Glutamatergic neuron (in vitro differentiated cells): ENCODE measurements around the gene SLC38A10. TPM values are rescaled to one million over a fixed set of nuclear protein-coding genes. Genes with fewer than 3 reads are reported as not detected.

Experiments
- DNase-seq: peaks from one replicate; pipeline ENCODE4 v3.0.0; 2022
- H3K27ac Mint-ChIP-seq: one replicate; pipeline ENCODE4 v1.8.0; 2020; ENCODE audit warnings: mild to moderate bottlenecking, mixed read lengths, inconsistent platforms; ENCODE audit not compliant: unreplicated experiment
- H3K27me3 Mint-ChIP-seq: one replicate; pipeline ENCODE4 v1.8.0; 2020; ENCODE audit warnings: mild to moderate bottlenecking, moderate library complexity, mixed read lengths, inconsistent platforms; ENCODE audit not compliant: unreplicated experiment
- H3K36me3 Mint-ChIP-seq: one replicate; pipeline ENCODE4 v1.8.0; 2020; ENCODE audit warnings: mild to moderate bottlenecking, mixed read lengths, inconsistent platforms; ENCODE audit not compliant: unreplicated experiment
- H3K4me1 Mint-ChIP-seq: one replicate; pipeline ENCODE4 v1.8.0; 2020; ENCODE audit warnings: mild to moderate bottlenecking, low read depth, mixed read lengths, inconsistent platforms; ENCODE audit not compliant: unreplicated experiment
- H3K4me3 Mint-ChIP-seq: one replicate; pipeline ENCODE4 v1.8.0; 2020; ENCODE audit warnings: mild to moderate bottlenecking, mixed read lengths, inconsistent platforms; ENCODE audit not compliant: unreplicated experiment
- H3K9me3 Mint-ChIP-seq: one replicate; pipeline ENCODE4 v1.8.0; 2020; ENCODE audit warnings: mild to moderate bottlenecking, moderate library complexity, mixed read lengths, inconsistent platforms; ENCODE audit not compliant: unreplicated experiment
- total RNA-seq: library from RNA; stranded (reverse); fragmentation: NEBNext Ultra II Directional; extraction: Animal tissue kit (Norgen Biotek cat#: 25700); gene quantifications from one replicate; pipeline ENCODE4 v1.2.1, GENCODE V29; 2021; ENCODE audit not compliant: unreplicated experiment
- TF ChIP-seq, protein P1 (sequence below): fragments of 200-600 bp; sonication (generic); IDR thresholded peaks from one replicate; pipeline ENCODE4 v1.5.0; 2021; ENCODE audit not compliant: partially characterized antibody, unreplicated experiment

SLC38A10 gene
- total RNA-seq, 1 donor from 2014 or later: 92.4 TPM

DNA sequence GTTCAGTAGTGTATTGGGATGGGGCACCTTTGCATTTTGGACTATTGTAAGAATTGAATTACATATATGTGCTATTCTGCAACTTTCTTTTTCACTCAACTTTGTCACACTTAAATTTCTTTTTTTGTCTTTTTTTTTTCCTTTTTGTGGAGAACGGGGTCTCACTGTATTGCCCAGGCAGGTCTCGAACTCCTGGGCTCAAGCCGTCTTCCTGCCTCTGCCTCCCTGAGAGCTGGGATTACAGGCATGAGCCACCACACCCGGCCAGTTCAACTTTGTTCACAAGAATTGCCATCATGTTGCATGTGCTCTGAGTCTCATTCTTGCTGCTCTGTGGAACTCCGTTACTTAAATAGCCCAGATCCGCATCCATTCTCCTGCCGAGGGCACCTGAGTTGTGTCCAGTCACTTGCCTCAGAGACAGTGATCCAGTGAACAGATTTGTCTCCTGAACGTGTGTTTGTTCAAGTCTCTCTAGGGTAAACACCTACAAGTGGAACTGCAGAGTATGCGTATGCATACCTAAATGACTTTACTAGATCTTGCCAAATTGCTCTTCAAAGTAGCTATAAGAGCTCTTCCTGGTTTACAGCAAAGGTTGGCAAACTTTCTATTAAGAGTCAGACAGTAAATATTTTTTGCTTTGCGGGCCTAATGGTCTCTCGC, 3.4 kb upstream of the SLC38A10 start:
- no peak for DNase-seq
- H3K9me3 Mint-ChIP-seq: peaks cover 7% of the 10 kb centered on the region
- peak overlapping the region; percentile 71 for H3K27ac Mint-ChIP-seq
- H3K27me3 Mint-ChIP-seq: peaks cover 13% of the 10 kb centered on the region
- H3K36me3 Mint-ChIP-seq: no peaks in the 10 kb centered on the region
- TF ChIP-seq, protein P1, sequence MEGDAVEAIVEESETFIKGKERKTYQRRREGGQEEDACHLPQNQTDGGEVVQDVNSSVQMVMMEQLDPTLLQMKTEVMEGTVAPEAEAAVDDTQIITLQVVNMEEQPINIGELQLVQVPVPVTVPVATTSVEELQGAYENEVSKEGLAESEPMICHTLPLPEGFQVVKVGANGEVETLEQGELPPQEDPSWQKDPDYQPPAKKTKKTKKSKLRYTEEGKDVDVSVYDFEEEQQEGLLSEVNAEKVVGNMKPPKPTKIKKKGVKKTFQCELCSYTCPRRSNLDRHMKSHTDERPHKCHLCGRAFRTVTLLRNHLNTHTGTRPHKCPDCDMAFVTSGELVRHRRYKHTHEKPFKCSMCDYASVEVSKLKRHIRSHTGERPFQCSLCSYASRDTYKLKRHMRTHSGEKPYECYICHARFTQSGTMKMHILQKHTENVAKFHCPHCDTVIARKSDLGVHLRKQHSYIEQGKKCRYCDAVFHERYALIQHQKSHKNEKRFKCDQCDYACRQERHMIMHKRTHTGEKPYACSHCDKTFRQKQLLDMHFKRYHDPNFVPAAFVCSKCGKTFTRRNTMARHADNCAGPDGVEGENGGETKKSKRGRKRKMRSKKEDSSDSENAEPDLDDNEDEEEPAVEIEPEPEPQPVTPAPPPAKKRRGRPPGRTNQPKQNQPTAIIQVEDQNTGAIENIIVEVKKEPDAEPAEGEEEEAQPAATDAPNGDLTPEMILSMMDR: no peak
- no peak overlapping the region for H3K4me3 Mint-ChIP-seq
- peaks cover 23% of the 10 kb centered on the region for H3K4me1 Mint-ChIP-seq

DNA sequence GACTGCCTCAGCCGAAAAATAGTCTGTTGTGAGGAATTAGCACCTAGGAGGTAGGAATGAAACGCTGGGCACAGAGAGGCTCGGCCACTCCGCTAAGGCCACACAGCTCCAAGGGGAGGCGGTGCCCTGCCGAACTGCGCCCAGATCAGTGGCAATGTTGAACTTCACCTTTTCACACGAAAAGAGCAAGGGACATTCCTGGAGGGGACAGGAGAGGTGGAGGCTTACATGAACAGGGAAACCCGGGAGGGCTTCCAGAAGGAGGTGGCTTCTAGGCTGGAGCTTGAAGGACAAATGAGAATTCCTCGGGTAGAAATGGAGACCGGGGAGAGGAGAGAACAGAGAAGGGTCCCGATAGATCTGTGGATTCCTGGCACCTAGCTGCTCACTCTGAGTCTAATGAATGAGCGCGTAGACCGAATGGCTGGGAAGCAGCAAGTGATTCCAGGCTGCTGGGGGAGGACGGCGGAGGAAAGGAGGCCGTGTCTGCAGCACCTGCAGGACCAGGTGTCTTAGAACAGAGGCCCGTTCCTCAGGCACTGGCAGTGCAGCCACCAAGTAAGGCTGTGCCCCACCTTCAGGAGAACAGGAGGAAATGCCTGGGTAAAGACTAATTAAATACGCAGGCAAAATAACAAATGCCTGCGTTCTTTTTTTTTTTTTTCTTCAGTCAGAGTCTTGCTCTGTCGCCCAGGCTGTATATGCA, 722 bp upstream of the SLC38A10 start:
- Mint-ChIP-seq H3K27me3 (peaks cover 13% of the 10 kb centered on the region), H3K27ac (peak overlapping the region; percentile 82), H3K4me3 (peak overlapping the region; percentile 90), H3K4me1 (peaks cover 23% of the 10 kb centered on the region), H3K36me3 (no peaks in the 10 kb centered on the region), H3K9me3 (peaks cover 7% of the 10 kb centered on the region)
- DNase-seq: no peak
- TF ChIP-seq, protein P1: peak; percentile 28

DNA sequence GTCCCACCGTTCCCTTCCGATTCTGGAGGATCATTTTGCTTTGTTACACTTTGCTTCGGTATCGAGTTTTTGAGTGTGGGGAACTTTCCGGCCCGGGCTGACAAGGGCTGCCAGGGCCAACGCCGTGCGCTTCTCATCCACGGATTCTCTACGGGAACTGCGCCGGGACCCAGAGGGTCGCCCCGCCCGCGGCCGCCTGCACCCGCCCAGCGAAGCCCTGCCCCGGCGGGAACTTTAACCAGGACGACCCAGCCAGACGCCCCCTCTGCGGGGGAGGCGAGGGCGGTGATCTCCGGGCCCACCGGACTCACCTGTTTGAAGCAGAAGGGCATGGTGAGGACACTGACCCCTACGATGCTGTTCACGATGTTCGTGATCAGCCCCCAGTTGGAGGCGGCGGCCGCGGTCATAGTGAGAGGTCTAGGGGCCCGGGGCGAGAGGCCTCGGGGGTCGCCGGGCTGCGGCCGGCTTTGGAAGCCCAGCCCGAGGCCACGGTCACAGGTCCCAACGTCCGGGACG, 536 bp downstream of the SLC38A10 start:
- Mint-ChIP-seq H3K27ac (peak overlapping the region; percentile 78), H3K4me3 (peak overlapping the region; percentile 84), H3K9me3 (peaks cover 4% of the 10 kb centered on the region), H3K36me3 (no peaks in the 10 kb centered on the region), H3K4me1 (peaks cover 15% of the 10 kb centered on the region), H3K27me3 (peaks cover 10% of the 10 kb centered on the region)
- DNase-seq: no peak
- TF ChIP-seq, protein P1: no peak

DNA sequence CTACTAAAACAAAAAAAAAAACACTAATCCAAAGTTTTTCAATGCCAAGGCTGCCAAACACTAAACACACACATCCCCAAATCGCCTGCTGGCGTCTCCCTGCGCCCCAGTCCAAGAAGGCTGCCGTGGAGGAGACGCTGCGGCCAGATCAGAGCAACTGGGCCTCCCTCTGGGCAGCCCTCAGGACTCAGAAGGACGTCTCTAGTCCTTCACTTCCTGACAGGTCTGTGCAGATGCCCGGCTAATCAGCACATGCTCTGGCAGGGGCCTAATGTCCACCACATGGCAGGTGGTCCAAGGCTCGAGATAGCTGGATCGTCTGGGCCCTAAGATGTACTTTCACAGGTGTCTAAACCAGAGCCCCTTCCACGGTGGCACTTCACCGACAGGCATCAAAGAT, 2.7 kb downstream of the SLC38A10 start:
- no peak for DNase-seq
- H3K4me1 Mint-ChIP-seq: peaks cover 9% of the 10 kb centered on the region
- TF ChIP-seq, protein P1: no peak
- peaks cover 2% of the 10 kb centered on the region for H3K9me3 Mint-ChIP-seq
- no peak overlapping the region for H3K27ac Mint-ChIP-seq
- no peak overlapping the region for H3K4me3 Mint-ChIP-seq
- H3K27me3 Mint-ChIP-seq: peaks cover 13% of the 10 kb centered on the region
- H3K36me3 Mint-ChIP-seq: no peaks in the 10 kb centered on the region

DNA sequence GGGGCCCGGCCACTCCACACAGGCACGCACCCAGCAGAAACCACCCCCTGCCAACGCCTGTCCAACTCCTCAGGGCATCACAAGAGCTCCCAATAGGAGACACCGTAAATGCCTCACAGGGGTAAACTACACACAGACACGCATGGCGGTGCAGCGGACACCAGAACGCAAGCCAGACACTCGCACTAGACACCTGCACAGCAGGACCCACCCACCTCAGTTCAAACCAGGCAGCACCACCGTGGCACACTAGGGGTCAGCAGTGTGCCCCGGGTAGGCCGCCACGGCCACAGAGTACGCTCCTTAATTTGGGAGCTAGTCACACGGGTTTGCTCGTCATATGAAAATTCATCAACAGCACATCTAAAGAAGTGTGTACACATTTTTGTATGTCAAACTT, 3.4 kb downstream of the SLC38A10 start:
- peaks cover 15% of the 10 kb centered on the region for H3K27me3 Mint-ChIP-seq
- H3K4me1 Mint-ChIP-seq: peaks cover 16% of the 10 kb centered on the region
- no peak overlapping the region for H3K27ac Mint-ChIP-seq
- TF ChIP-seq, protein P1: peak; percentile 62
- peak overlapping the region; percentile 49 for H3K4me3 Mint-ChIP-seq
- peaks cover 2% of the 10 kb centered on the region for H3K9me3 Mint-ChIP-seq
- peak; percentile 78 for DNase-seq
- no peaks in the 10 kb centered on the region for H3K36me3 Mint-ChIP-seq
